IMR-90 (cell line): ENCODE measurements around the gene POLE4. TPM values are rescaled to one million over a fixed set of nuclear protein-coding genes. Genes with fewer than 3 reads are reported as not detected.

Source experiments
- ATAC-seq: fragments of 200-7000 bp; cut with Tn5 transposase; 2 replicates; pipeline ENCODE4 v1.9.1; 2020; ENCODE audit warnings: low read depth, mild to moderate bottlenecking, moderate library complexity
- BruUV-seq: library from RNA; stranded (reverse); fragments of 400-500 nt; replicated peaks from 2 replicates; lab custom pipeline; 2021; lab: Mats Ljungman, UMichigan
- CTCF ChIA-PET: fragments of 300-600 bp; formaldehyde crosslinking; extraction: SDS; loops from one replicate; lab custom pipeline; 2021; ENCODE audit warnings: antibody characterized with exemption; lab: Yijun Ruan, JAX
- POLR2A ChIA-PET: fragments of 300-600 bp; sonication (Branson Sonifier 250); formaldehyde crosslinking; loops from one replicate; lab custom pipeline; 2022; ENCODE audit warnings: antibody characterized with exemption; ENCODE audit not compliant: unreplicated experiment; lab: Charles Lee
- DNase-seq: peaks from one replicate; pipeline ENCODE4 v3.0.0; 2013
- H2AFZ ChIP-seq: replicated peaks from 2 replicates; pipeline ENCODE3; 2013; ENCODE audit warnings: low read length, mild to moderate bottlenecking; ENCODE audit not compliant: poor library complexity
- H2AK5ac ChIP-seq: 2 replicates; pipeline ENCODE4 v1.6.1; 2013; ENCODE audit warnings: low read depth, low read length, inconsistent platforms
- H2AK9ac ChIP-seq: replicated peaks from 2 replicates; pipeline ENCODE3; 2013; ENCODE audit warnings: mild to moderate bottlenecking, low read depth, low read length, moderate library complexity; ENCODE audit not compliant: poor library complexity
- H2BK120ac ChIP-seq: 2 replicates; pipeline ENCODE4 v1.6.1; 2013; ENCODE audit warnings: low read depth, low read length, inconsistent platforms
- H2BK15ac ChIP-seq: 3 replicates; pipeline ENCODE4 v1.6.1; 2013; ENCODE audit warnings: low read depth, low read length, inconsistent platforms
- H2BK20ac ChIP-seq: 2 replicates; pipeline ENCODE4 v1.6.1; 2013; ENCODE audit warnings: low read depth, mild to moderate bottlenecking, inconsistent platforms, low read length, moderate library complexity
- H2BK5ac ChIP-seq: 2 replicates; pipeline ENCODE4 v1.6.1; 2013; ENCODE audit warnings: mild to moderate bottlenecking, low read depth, low read length, inconsistent platforms; ENCODE audit not compliant: poor library complexity, severe bottlenecking
- H3K14ac ChIP-seq: replicated peaks from 2 replicates; pipeline ENCODE4 v1.6.1; 2013; ENCODE audit warnings: low read depth, low read length, inconsistent platforms
- H3K18ac ChIP-seq: 2 replicates; pipeline ENCODE4 v1.6.1; 2013; ENCODE audit warnings: low read depth, low read length, control low read depth
- H3K23ac ChIP-seq: 2 replicates; pipeline ENCODE4 v1.6.1; 2013; ENCODE audit warnings: low read depth, low read length, inconsistent platforms
- H3K27ac ChIP-seq: 2 replicates; pipeline ENCODE4 v1.5.1; 2013; ENCODE audit warnings: mild to moderate bottlenecking, control low read depth, low read length; ENCODE audit not compliant: insufficient read depth
- H3K27me3 ChIP-seq: 2 replicates; pipeline ENCODE4 v1.6.1; 2013; ENCODE audit warnings: low read length; ENCODE audit not compliant: control insufficient read depth, insufficient read depth
- H3K36me3 ChIP-seq: 2 replicates; pipeline ENCODE4 v1.6.1; 2013; ENCODE audit warnings: low read length, mixed read lengths; ENCODE audit not compliant: control insufficient read depth, insufficient read depth
- H3K4ac ChIP-seq: 2 replicates; pipeline ENCODE4 v1.6.1; 2013; ENCODE audit warnings: low read depth, low read length, inconsistent platforms
- H3K4me1 ChIP-seq: 2 replicates; pipeline ENCODE4 v1.6.1; 2013; ENCODE audit warnings: low read length, mixed read lengths; ENCODE audit not compliant: control insufficient read depth, insufficient read depth
- H3K4me2 ChIP-seq: 2 replicates; pipeline ENCODE4 v1.6.1; 2013; ENCODE audit warnings: low read depth, mild to moderate bottlenecking, control low read depth, low read length, moderate library complexity
- H3K4me3 ChIP-seq: 2 replicates; pipeline ENCODE4 v1.5.1; 2013; ENCODE audit warnings: low read depth, mild to moderate bottlenecking, control low read depth, low read length, moderate library complexity; ENCODE audit not compliant: insufficient read depth
- H3K56ac ChIP-seq: 2 replicates; pipeline ENCODE4 v1.6.1; 2013; ENCODE audit warnings: low read length, inconsistent platforms; ENCODE audit not compliant: insufficient read depth; ENCODE audit errors: extremely low read depth
- H3K79me1 ChIP-seq, 2 experiments: 2 replicates each; pipeline ENCODE4 v1.6.1; 2013; ENCODE audit warnings: low read length in 2 of 2, inconsistent platforms in 1 of 2, low read depth in 1 of 2
- H3K9ac ChIP-seq: 2 replicates; pipeline ENCODE4 v1.6.1; 2013; ENCODE audit warnings: low read depth, low read length, control low read depth
- H3K9me1 ChIP-seq: 2 replicates; pipeline ENCODE4 v1.6.1; 2013; ENCODE audit warnings: low read length, inconsistent platforms; ENCODE audit not compliant: insufficient read depth
- H3K9me3 ChIP-seq: 2 replicates; pipeline ENCODE4 v1.6.1; 2013; ENCODE audit warnings: low read length; ENCODE audit not compliant: control insufficient read depth, insufficient read depth
- H4K20me1 ChIP-seq: 2 replicates; pipeline ENCODE4 v1.6.1; 2013; ENCODE audit warnings: low read length, inconsistent platforms; ENCODE audit not compliant: insufficient read depth
- H4K5ac ChIP-seq: 2 replicates; pipeline ENCODE4 v1.6.1; 2013; ENCODE audit warnings: mild to moderate bottlenecking, low read depth, low read length, control low read depth
- H4K8ac ChIP-seq, 2 experiments: 2 replicates each; pipeline ENCODE4 v1.6.1; 2013; ENCODE audit warnings: low read depth in 2 of 2, low read length in 2 of 2, control low read depth in 1 of 2, inconsistent platforms in 1 of 2
- H4K91ac ChIP-seq: 2 replicates; pipeline ENCODE4 v1.6.1; 2013; ENCODE audit warnings: low read depth, low read length, inconsistent platforms; ENCODE audit not compliant: insufficient read depth
- BHLHE40 ChIP-seq: fragments of 150-350 bp; IDR thresholded peaks from 2 replicates; pipeline ENCODE4 v1.6.1; 2016; ENCODE audit warnings: mild to moderate bottlenecking, low read depth, low read length
- CEBPB ChIP-seq: IDR thresholded peaks from 2 replicates; pipeline ENCODE4 v1.6.1; 2012; ENCODE audit warnings: low read depth, low read length, improper control_type of control experiment
- CHD1 ChIP-seq: IDR thresholded peaks from 2 replicates; pipeline ENCODE4 v1.6.1; 2012; ENCODE audit warnings: low read depth, low read length, improper control_type of control experiment
- FOS ChIP-seq: fragments of 150-350 bp; IDR thresholded peaks from 2 replicates; pipeline ENCODE4 v1.6.1; 2016; ENCODE audit warnings: low read depth, low read length
- MAFK ChIP-seq: IDR thresholded peaks from 2 replicates; pipeline ENCODE4 v1.6.1; 2012; ENCODE audit warnings: low read depth, low read length, improper control_type of control experiment
- NFE2L2 ChIP-seq: fragments of 150-350 bp; IDR thresholded peaks from 2 replicates; pipeline ENCODE4 v1.6.1; 2016; ENCODE audit warnings: low read depth, mild to moderate bottlenecking, low read length
- POLR2A ChIP-seq: IDR thresholded peaks from 2 replicates; pipeline ENCODE4 v1.6.1; 2012; ENCODE audit warnings: mild to moderate bottlenecking, low read depth, low read length
- RAD21 ChIP-seq: IDR thresholded peaks from 2 replicates; pipeline ENCODE4 v1.6.1; 2012; ENCODE audit warnings: low read length, improper control_type of control experiment
- RCOR1 ChIP-seq: IDR thresholded peaks from 2 replicates; pipeline ENCODE4 v1.6.1; 2012; ENCODE audit warnings: mild to moderate bottlenecking, low read length, improper control_type of control experiment; ENCODE audit not compliant: insufficient replicate concordance
- RFX5 ChIP-seq: IDR thresholded peaks from 2 replicates; pipeline ENCODE4 v1.8.0; 2012; ENCODE audit warnings: low read depth, mild to moderate bottlenecking, low read length, moderate library complexity
- SMC3 ChIP-seq: fragments of 150-350 bp; IDR thresholded peaks from 2 replicates; pipeline ENCODE4 v1.6.1; 2016; ENCODE audit warnings: low read depth, mild to moderate bottlenecking, antibody characterized with exemption, low read length, moderate library complexity
- WGBS, 2 experiments: methylation state at CpG; one replicate each; pipeline versions ENCODE4 v1.1.5 to v1.1.7; 2013; ENCODE audit warnings: missing lambda C conversion rate in 2 of 2; ENCODE audit not compliant: insufficient read length in 1 of 2; ENCODE audit errors: extremely low coverage in 2 of 2; 5-methylcytosine and 5-hydroxymethylcytosine counted together
- dilution Hi-C: fragments of 300-500 bp; cut with HindIII; formaldehyde crosslinking; loops from one replicate; pipeline ENCODE4 v1.14.3; 2018; ENCODE audit warnings: low sequenced_read_pairs; ENCODE audit not compliant: unreplicated experiment
- in situ Hi-C: fragments of 300-500 bp; cut with MboI; formaldehyde crosslinking; loops from 3 replicates; pipeline ENCODE4 v1.14.3; 2019; ENCODE audit warnings: low sequenced_read_pairs, inconsistent platforms, mixed read lengths
- intact Hi-C: fragments of 100-400 bp; cut with micrococcal nuclease; formaldehyde crosslinking; loops from 2 replicates; pipeline ENCODE4 v1.10.0; 2022
- polyA plus RNA-seq, 3 experiments: library from polyadenylated mRNA; depleted of rRNA; stranded (reverse); fragments of >200 nt; gene quantifications; 2 replicates each; pipeline ENCODE4 v1.2.3, GENCODE V29; 2012; ENCODE audit warnings: low replicate concordance in 1 of 3
- total RNA-seq: library from RNA; depleted of rRNA; stranded (reverse); fragments of >200 nt; gene quantifications from 2 replicates; pipeline ENCODE4 v1.2.3, GENCODE V29; 2012
- TF ChIP-seq, protein P1 (sequence below): conservative IDR thresholded peaks from 2 replicates; pipeline ENCODE4 v1.5.1; 2012; ENCODE audit warnings: mild to moderate bottlenecking, low read depth, low read length, improper control_type of control experiment
- TF ChIP-seq, protein P2 (sequence below): fragments of 150-350 bp; IDR thresholded peaks from 2 replicates; pipeline ENCODE4 v1.6.1; 2017; ENCODE audit warnings: mild to moderate bottlenecking, antibody characterized with exemption, low read length, low read depth
- TF ChIP-seq, protein P3 (sequence below): fragments of 150-350 bp; IDR thresholded peaks from 2 replicates; pipeline ENCODE4 v1.6.1; 2016; ENCODE audit warnings: low read depth, mild to moderate bottlenecking, low read length, moderate library complexity, borderline replicate concordance

Gene POLE4
- total and polyA plus RNA-seq, 2 of the 4 experiments (the other 2 are of a cell fraction): 9.0 to 23.9 TPM

DNA sequence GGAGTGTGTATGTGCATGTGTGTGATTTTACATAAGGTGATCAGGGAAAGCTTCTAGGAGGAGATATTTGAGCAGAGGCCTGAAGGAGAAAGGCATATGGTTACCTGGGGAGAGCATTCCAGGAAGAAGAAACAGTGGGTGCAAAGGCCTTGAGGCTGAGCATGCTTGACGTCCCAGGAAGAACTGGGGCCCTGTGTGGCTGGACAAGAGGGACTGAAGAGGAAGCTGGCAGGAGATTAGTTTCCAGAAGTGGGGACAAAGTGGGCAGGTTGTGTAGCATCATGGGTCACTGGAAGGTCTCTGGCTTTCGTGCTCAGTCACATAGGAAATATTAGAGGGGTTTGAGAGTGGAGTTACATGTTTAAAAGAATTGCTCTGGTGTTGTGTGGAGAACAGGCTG lies 42.0 kb upstream of the POLE4 start:
- Histone ChIP-seq H4K5ac (peak overlapping the region; percentile 22; the same call in 1 of the 2 replicates), H3K4me1 (peaks cover 15% of the 10 kb centered on the region), H3K9ac (no peak overlapping the region), H3K9me1 (peaks cover 21% of the 10 kb centered on the region), H3K36me3 (no peaks in the 10 kb centered on the region), H4K20me1 (no peaks in the 10 kb centered on the region), H2BK120ac (peak overlapping the region; percentile 74; the same call in 1 of the 2 replicates), H3K18ac (peak overlapping the region; percentile 31; the same call in 1 of the 2 replicates), H3K4me2 (no peak overlapping the region), H2AK5ac (peak overlapping the region; percentile 56), H2AK9ac (peak overlapping the region; percentile 16), H3K4ac (peak overlapping the region; percentile 66), H3K23ac (peak overlapping the region; percentile 63), H2BK15ac (peak overlapping the region; percentile 32; the same call in 1 of the 3 replicates), H2AFZ (peak overlapping the region; percentile 44), H4K91ac (peak overlapping the region; percentile 50), H3K56ac (no peak overlapping the region), H3K79me1 (peaks cover 0 to 7% of the 10 kb centered on the region in 2 experiments; a peak in 1 of 4 replicates), H4K8ac (peak overlapping the region; percentile 13 to 45; a peak in 3 of 4 replicates), H3K14ac (peak overlapping the region; percentile 50), H3K9me3 (no peaks in the 10 kb centered on the region), H2BK20ac (peak overlapping the region; percentile 86; the same call in 1 of the 2 replicates), H3K4me3 (no peak overlapping the region), H3K27me3 (no peaks in the 10 kb centered on the region), H2BK5ac (peak overlapping the region; percentile 24), H3K27ac (no peak overlapping the region)
- no TSS peak for BruUV-seq
- intact Hi-C loops (loop anchor here (5.0 kb wide), 1 partner anchor 691 kb away; no protein-coding TSS in a partner anchor), dilution Hi-C loops (no loop called here), in situ Hi-C loops (loop anchor here (10.0 to 25.0 kb wide), 2 partner anchors 488 to 696 kb away; no protein-coding TSS in a partner anchor)
- no peak for TF ChIP-seq FOS
- TF ChIP-seq BHLHE40: no peak
- no peak for TF ChIP-seq CHD1
- TF ChIP-seq, protein P1, sequence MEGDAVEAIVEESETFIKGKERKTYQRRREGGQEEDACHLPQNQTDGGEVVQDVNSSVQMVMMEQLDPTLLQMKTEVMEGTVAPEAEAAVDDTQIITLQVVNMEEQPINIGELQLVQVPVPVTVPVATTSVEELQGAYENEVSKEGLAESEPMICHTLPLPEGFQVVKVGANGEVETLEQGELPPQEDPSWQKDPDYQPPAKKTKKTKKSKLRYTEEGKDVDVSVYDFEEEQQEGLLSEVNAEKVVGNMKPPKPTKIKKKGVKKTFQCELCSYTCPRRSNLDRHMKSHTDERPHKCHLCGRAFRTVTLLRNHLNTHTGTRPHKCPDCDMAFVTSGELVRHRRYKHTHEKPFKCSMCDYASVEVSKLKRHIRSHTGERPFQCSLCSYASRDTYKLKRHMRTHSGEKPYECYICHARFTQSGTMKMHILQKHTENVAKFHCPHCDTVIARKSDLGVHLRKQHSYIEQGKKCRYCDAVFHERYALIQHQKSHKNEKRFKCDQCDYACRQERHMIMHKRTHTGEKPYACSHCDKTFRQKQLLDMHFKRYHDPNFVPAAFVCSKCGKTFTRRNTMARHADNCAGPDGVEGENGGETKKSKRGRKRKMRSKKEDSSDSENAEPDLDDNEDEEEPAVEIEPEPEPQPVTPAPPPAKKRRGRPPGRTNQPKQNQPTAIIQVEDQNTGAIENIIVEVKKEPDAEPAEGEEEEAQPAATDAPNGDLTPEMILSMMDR: no peak
- TF ChIP-seq, protein P2, sequence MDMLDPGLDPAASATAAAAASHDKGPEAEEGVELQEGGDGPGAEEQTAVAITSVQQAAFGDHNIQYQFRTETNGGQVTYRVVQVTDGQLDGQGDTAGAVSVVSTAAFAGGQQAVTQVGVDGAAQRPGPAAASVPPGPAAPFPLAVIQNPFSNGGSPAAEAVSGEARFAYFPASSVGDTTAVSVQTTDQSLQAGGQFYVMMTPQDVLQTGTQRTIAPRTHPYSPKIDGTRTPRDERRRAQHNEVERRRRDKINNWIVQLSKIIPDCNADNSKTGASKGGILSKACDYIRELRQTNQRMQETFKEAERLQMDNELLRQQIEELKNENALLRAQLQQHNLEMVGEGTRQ: no peak
- TF ChIP-seq SMC3: no peak
- TF ChIP-seq RAD21: no peak
- no peak for TF ChIP-seq NFE2L2
- TF ChIP-seq POLR2A: no peak
- no peak for TF ChIP-seq RFX5
- TF ChIP-seq MAFK: no peak
- no peak for TF ChIP-seq CEBPB
- no peak for TF ChIP-seq RCOR1
- TF ChIP-seq, protein P3, sequence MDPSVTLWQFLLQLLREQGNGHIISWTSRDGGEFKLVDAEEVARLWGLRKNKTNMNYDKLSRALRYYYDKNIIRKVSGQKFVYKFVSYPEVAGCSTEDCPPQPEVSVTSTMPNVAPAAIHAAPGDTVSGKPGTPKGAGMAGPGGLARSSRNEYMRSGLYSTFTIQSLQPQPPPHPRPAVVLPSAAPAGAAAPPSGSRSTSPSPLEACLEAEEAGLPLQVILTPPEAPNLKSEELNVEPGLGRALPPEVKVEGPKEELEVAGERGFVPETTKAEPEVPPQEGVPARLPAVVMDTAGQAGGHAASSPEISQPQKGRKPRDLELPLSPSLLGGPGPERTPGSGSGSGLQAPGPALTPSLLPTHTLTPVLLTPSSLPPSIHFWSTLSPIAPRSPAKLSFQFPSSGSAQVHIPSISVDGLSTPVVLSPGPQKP: no peak
- 88% methylated on average over 2 of the region's 2 CpGs; no CpG with 5 or more reads in 1 of the 2 experiments for WGBS, 2 experiments
- ATAC-seq: no peak
- no peak for DNase-seq
- ChIA-PET POLR2A (no interaction called here), CTCF (interaction anchor here (0.6 kb wide), 1 partner anchor 26 kb away, joined by 3 read pairs; no protein-coding TSS in a partner anchor)
